HepG2 (cell line): ENCODE results near the gene COPS9. TPM values are rescaled to one million over a fixed set of nuclear protein-coding genes. Genes with fewer than 3 reads are reported as not detected.

Experiments
- BRD4 ChIP-seq: sonication (generic); formaldehyde crosslinking; IDR thresholded peaks from 2 replicates; pipeline ENCODE4 v1.4.0; 2020; ENCODE audit warnings: missing genetic modification reagents
- CAMTA2 ChIP-seq: sonication (generic); formaldehyde crosslinking; IDR thresholded peaks from 2 replicates; pipeline ENCODE4 v1.4.0; 2020; ENCODE audit warnings: mild to moderate bottlenecking, missing genetic modification reagents, borderline replicate concordance
- ERF ChIP-seq: IDR thresholded peaks from 2 replicates; pipeline ENCODE4 v1.6.1; 2018; ENCODE audit warnings: missing biosample characterization, missing genetic modification reagents
- FOXO4 ChIP-seq: sonication (generic); formaldehyde crosslinking; conservative IDR thresholded peaks from 2 replicates; pipeline ENCODE4 v1.8.1; 2023; ENCODE audit warnings: missing genetic modification reagents
- GATA4 ChIP-seq: sonication (generic); IDR thresholded peaks from 2 replicates; pipeline ENCODE4 v1.6.1; 2016; ENCODE audit warnings: antibody characterized with exemption, low read depth, borderline replicate concordance
- KLF15 ChIP-seq: sonication (generic); formaldehyde crosslinking; IDR thresholded peaks from 2 replicates; pipeline ENCODE4 v1.8.1; 2023; ENCODE audit warnings: borderline replicate concordance, mild to moderate bottlenecking, inconsistent platforms, missing genetic modification reagents, mixed read lengths
- SMAD1 ChIP-seq: sonication (generic); formaldehyde crosslinking; IDR thresholded peaks from 2 replicates; pipeline ENCODE4 v1.4.0; 2020; ENCODE audit warnings: missing genetic modification reagents, low read depth, mild to moderate bottlenecking, borderline replicate concordance
- TERF1 ChIP-seq: sonication (generic); formaldehyde crosslinking; IDR thresholded peaks from 2 replicates; pipeline ENCODE4 v1.8.0; 2022; ENCODE audit warnings: mild to moderate bottlenecking, missing genetic modification reagents, moderate library complexity
- THYN1 ChIP-seq: sonication (generic); formaldehyde crosslinking; IDR thresholded peaks from 2 replicates; pipeline ENCODE4 v1.8.1; 2023; ENCODE audit warnings: low read depth, mild to moderate bottlenecking, moderate library complexity, missing genetic modification reagents, borderline replicate concordance
- TRIM24 ChIP-seq: sonication (generic); formaldehyde crosslinking; IDR thresholded peaks from 2 replicates; pipeline ENCODE4 v1.8.0; 2022; ENCODE audit warnings: mild to moderate bottlenecking, missing genetic modification reagents
- USF2 ChIP-seq, 2 experiments: sonication (generic) in 1 of 2; formaldehyde crosslinking in 1 of 2; IDR thresholded peaks; 2 replicates each; pipeline versions ENCODE4 v1.5.1 to v1.6.1; 2011 to 2020; ENCODE audit warnings: borderline replicate concordance in 1 of 2, low read depth in 1 of 2, low read length in 1 of 2, mild to moderate bottlenecking in 1 of 2, missing genetic modification reagents in 1 of 2, moderate library complexity in 1 of 2
- ZBTB37 ChIP-seq: sonication (generic); formaldehyde crosslinking; IDR thresholded peaks from 2 replicates; pipeline ENCODE4 v1.4.0; 2020; ENCODE audit warnings: mild to moderate bottlenecking, missing genetic modification reagents
- ZBTB44 ChIP-seq: sonication (generic); formaldehyde crosslinking; IDR thresholded peaks from 2 replicates; pipeline ENCODE4 v1.4.0; 2020; ENCODE audit warnings: missing genetic modification reagents
- ZMAT3 ChIP-seq: sonication (generic); formaldehyde crosslinking; conservative IDR thresholded peaks from 2 replicates; pipeline ENCODE4 v1.7.0; 2021; ENCODE audit warnings: missing genetic modification reagents
- ZNF224 ChIP-seq: sonication (generic); formaldehyde crosslinking; IDR thresholded peaks from 2 replicates; pipeline ENCODE4 v1.5.0; 2020; ENCODE audit warnings: mild to moderate bottlenecking, missing genetic modification reagents
- ZNF367 ChIP-seq: sonication (generic); formaldehyde crosslinking; IDR thresholded peaks from 2 replicates; pipeline ENCODE4 v1.4.0; 2020; ENCODE audit warnings: missing genetic modification reagents, borderline replicate concordance
- ZNF619 ChIP-seq: sonication (generic); formaldehyde crosslinking; IDR thresholded peaks from 2 replicates; pipeline ENCODE4 v1.4.0; 2020; ENCODE audit warnings: mild to moderate bottlenecking, missing genetic modification reagents
- ZNF792 ChIP-seq: IDR thresholded peaks from 2 replicates; pipeline ENCODE4 v1.6.1; 2016
- polyA plus RNA-seq, 8 experiments: library from polyadenylated mRNA; depleted of rRNA in 3 of 8; stranded (reverse) in 7 of 8; unstranded in 1 of 8; fragments of >200 nt; fragmentation: Illumina TruSeq in 4 of 8; extraction: Trizol in 4 of 8; gene quantifications; 2 replicates each; pipeline versions ENCODE4 v1.2.1 to v1.2.3, GENCODE V29; 2011 to 2016; ENCODE audit warnings: low read depth in 4 of 8, missing spikeins in 1 of 8, mixed read lengths in 1 of 8; ENCODE audit not compliant: insufficient read depth in 1 of 8
- total RNA-seq, 5 experiments: library from RNA; depleted of rRNA; stranded (reverse); fragments of >200 nt; fragmentation: Illumina TruSeq; extraction: Trizol; gene quantifications; 2 replicates each; pipeline ENCODE4 v1.2.3, GENCODE V29; 2016; ENCODE audit warnings: low read depth in 1 of 5

The COPS9 gene
- total and polyA plus RNA-seq, 2 of the 13 experiments (the other 11 are each of a cell fraction or from before 2014, with no cell fraction given) = 180 to 247 TPM

GRCh38 chr2:240134466-240134865, 1.6 kb downstream of the COPS9 start (continued):
- 0 out of 2 replicates have a peak, but pooled peaks have one; percentile 21 for TF ChIP-seq TRIM24 (CRISPR knock-in tag)
- TF ChIP-seq THYN1 = no peak
- TF ChIP-seq SMAD1 (CRISPR knock-in tag) = no peak
- no peak for TF ChIP-seq ZNF224 (CRISPR knock-in tag)
- TF ChIP-seq ZBTB44 = no peak
- TF ChIP-seq USF2 (IDR thresholded peaks at IDR 0.05; ENCODE audit: low read depth, low read length) = peak; percentile 11; the same call in 1 of the 2 replicates
- TF ChIP-seq USF2 (CRISPR knock-in tag; IDR thresholded peaks at IDR 0.05; ENCODE audit: borderline replicate concordance) = no peak
- TF ChIP-seq ERF (CRISPR knock-in tag) = no peak
- TF ChIP-seq FOXO4 (CRISPR knock-in tag) = no peak
- TF ChIP-seq CAMTA2 (CRISPR knock-in tag) = no peak
- TF ChIP-seq ZNF367 (CRISPR knock-in tag) = no peak
- TF ChIP-seq TERF1 = no peak
- TF ChIP-seq KLF15 = no peak
- TF ChIP-seq ZNF619 (CRISPR knock-in tag) = no peak
- no peak for TF ChIP-seq GATA4
- TF ChIP-seq ZNF792 (CRISPR knock-in tag) = no peak
- TF ChIP-seq BRD4 (CRISPR knock-in tag) = no peak
- TF ChIP-seq ZMAT3 (CRISPR knock-in tag) = no peak
- no peak for TF ChIP-seq ZBTB37 (CRISPR knock-in tag)
